Activated CD4-positive, alpha-beta T cell treated with anti-CD3 and anti-CD28 coated beads, Interleukin-10, Interleukin-2, amounts not matched to agents 100 ng/mL and 50 ng/mL, durations not matched to agents 16 hours and 8 hours (primary cell): ENCODE results near the gene ZNF541.
"Not testable (repeated sequence)": the region's sequence is repeated elsewhere in the genome, so short reads cannot be mapped to it uniquely, and the experiment has no call there.

Experiments
- DNase-seq: peaks from one replicate; pipeline ENCODE4 v3.0.0-alpha.2; 2020

The ZNF541 gene

GRCh38 chr19:47600246-47601179 lies 27.6 kb upstream of the ZNF541 start:
- DNase-seq = peak; percentile 100

- not testable (repeated sequence) for DNase-seq
Observed at GRCh38 chr19:47599671-47600245, 26.8 kb upstream of the ZNF541 start.

GRCh38 chr19:47598407-47599349 lies 25.7 kb upstream of the ZNF541 start:
- no peak for DNase-seq

GRCh38 chr19:47595944-47596343 lies 23.0 kb upstream of the ZNF541 start:
- no peak for DNase-seq

GRCh38 chr19:47593860-47594259 lies 20.9 kb upstream of the ZNF541 start:
- no peak for DNase-seq

- no peak for DNase-seq
Observed at GRCh38 chr19:47589824-47590223, 16.9 kb upstream of the ZNF541 start.

GRCh38 chr19:47587295-47587694 lies 14.3 kb upstream of the ZNF541 start:
- DNase-seq = no peak

GRCh38 chr19:47583161-47583560 lies 10.2 kb upstream of the ZNF541 start:
- not testable (repeated sequence) for DNase-seq

GRCh38 chr19:47582320-47582909 lies 9.5 kb upstream of the ZNF541 start:
- DNase-seq = no peak

- no peak for DNase-seq
Observed at GRCh38 chr19:47581605-47582319, 8.8 kb upstream of the ZNF541 start.

- DNase-seq = no peak
Observed at GRCh38 chr19:47580397-47580796, 7.4 kb upstream of the ZNF541 start.

GRCh38 chr19:47572635-47573034 lies 313 bp downstream of the ZNF541 start:
- no peak for DNase-seq

GRCh38 chr19:47569331-47569730 lies 3.6 kb downstream of the ZNF541 start:
- no peak for DNase-seq

- no peak for DNase-seq
Observed at GRCh38 chr19:47564081-47564480, 8.9 kb downstream of the ZNF541 start.

GRCh38 chr19:47561440-47562057 lies 11.4 kb downstream of the ZNF541 start:
- no peak for DNase-seq

- no peak for DNase-seq
Observed at GRCh38 chr19:47560999-47561398, 11.9 kb downstream of the ZNF541 start.

GRCh38 chr19:47550129-47550528 lies 22.8 kb downstream of the ZNF541 start:
- no peak for DNase-seq

GRCh38 chr19:47549261-47549862 lies 23.6 kb downstream of the ZNF541 start:
- DNase-seq = no peak

GRCh38 chr19:47547199-47547598 lies 25.7 kb downstream of the ZNF541 start:
- no peak for DNase-seq

- no peak for DNase-seq
Observed at GRCh38 chr19:47545061-47545948, 27.6 kb downstream of the ZNF541 start.
